GM12878 (cell line): Measurements from ENCODE around the gene TMEM35B. TPM values are rescaled to one million over a fixed set of nuclear protein-coding genes. Genes with fewer than 3 reads are reported as not detected.

Experiments used
- ATAC-seq: fragments of 200-7000 bp; cut with Tn5 transposase; 3 replicates; pipeline ENCODE4 v1.9.1; 2020; ENCODE audit warnings: mild to moderate bottlenecking, moderate library complexity
- Bru-seq: library from RNA; stranded (reverse); fragments of 400-500 nt; gene quantifications from one replicate; lab custom pipeline; 2021; lab: Mats Ljungman, UMichigan
- BruChase-seq, 2 experiments: library from RNA; stranded (reverse); fragments of 400-500 nt; gene quantifications; one replicate each; lab custom pipeline; 2021; lab: Mats Ljungman, UMichigan
- BruUV-seq: library from RNA; stranded (reverse); fragments of 400-500 nt; replicated peaks from 2 replicates; lab custom pipeline; 2021; lab: Mats Ljungman, UMichigan
- CTCF ChIA-PET: fragments of 300-600 bp; sonication (Branson Sonifier 250); formaldehyde crosslinking; extraction: SDS; loops from one replicate; lab custom pipeline; 2021; ENCODE audit warnings: inconsistent platforms; lab: Yijun Ruan, JAX
- POLR2A ChIA-PET: fragments of 350-600 bp; formaldehyde crosslinking; extraction: SDS; loops from one replicate; lab custom pipeline; 2021; ENCODE audit warnings: inconsistent platforms; lab: Charles Lee
- RAD21 ChIA-PET: fragments of 300-600 bp; sonication (Branson Sonifier 250); formaldehyde crosslinking; loops from one replicate; lab custom pipeline; 2023; ENCODE audit warnings: antibody characterized with exemption; ENCODE audit not compliant: unreplicated experiment; lab: Charles Lee
- SMC1A ChIA-PET: fragments of 300-600 bp; sonication (Branson Sonifier 250); formaldehyde crosslinking; loops from one replicate; lab custom pipeline; 2023; ENCODE audit not compliant: unreplicated experiment, uncharacterized antibody; lab: Charles Lee
- DNase-seq: peaks from one replicate; pipeline ENCODE4 v3.0.0-alpha.2; 2011; ENCODE audit warnings: low read depth, low spot score
- FAIRE-seq: peaks from 3 replicates; lab custom pipeline; 2011; peaks lifted over from hg19 to GRCh38; lab: Jason Lieb, UNC
- H2AFZ ChIP-seq: 2 replicates; pipeline ENCODE4 v1.6.0; 2011; ENCODE audit warnings: low read depth, low read length, control low read depth; ENCODE audit not compliant: control insufficient read depth
- H3K27ac ChIP-seq: 2 replicates; pipeline ENCODE4 v1.5.1; 2011; ENCODE audit warnings: control low read depth; ENCODE audit not compliant: control insufficient read depth, insufficient read depth
- H3K27me3 ChIP-seq, 2 experiments: replicated peaks in 1 of 2; 2 replicates each; pipeline versions ENCODE4 v1.6.0 to v1.6.1; 2011; ENCODE audit warnings: low read length in 1 of 2; ENCODE audit not compliant: control insufficient read depth in 2 of 2, insufficient read depth in 2 of 2
- H3K36me3 ChIP-seq, 2 experiments: 2 replicates each; pipeline ENCODE4 v1.5.1; 2011; ENCODE audit warnings: low read length in 1 of 2; ENCODE audit not compliant: control insufficient read depth in 2 of 2, insufficient read depth in 2 of 2
- H3K4me1 ChIP-seq: 2 replicates; pipeline ENCODE4 v1.6.1; 2011; ENCODE audit warnings: mild to moderate bottlenecking, low read length, moderate library complexity, mixed read lengths; ENCODE audit not compliant: control insufficient read depth, insufficient read depth
- H3K4me2 ChIP-seq: 2 replicates; pipeline ENCODE4 v1.6.0; 2011; ENCODE audit warnings: control low read depth; ENCODE audit not compliant: control insufficient read depth, insufficient read depth
- H3K4me3 ChIP-seq: fragments of 200-600 bp; sonication (generic); 2 replicates; pipeline ENCODE4 v1.5.1; 2016
- H3K79me2 ChIP-seq: 2 replicates; pipeline ENCODE4 v1.6.0; 2011; ENCODE audit warnings: low read length; ENCODE audit not compliant: control insufficient read depth, insufficient read depth
- H3K9ac ChIP-seq: 2 replicates; pipeline ENCODE4 v1.8.0; 2011; ENCODE audit warnings: low read length, control low read depth, mixed read lengths; ENCODE audit not compliant: control insufficient read depth, insufficient read depth
- H3K9me3 ChIP-seq: replicated peaks from 3 replicates; pipeline ENCODE4 v1.5.1; 2011; ENCODE audit warnings: mild to moderate bottlenecking, low read length; ENCODE audit not compliant: control insufficient read depth, insufficient read depth
- H4K20me1 ChIP-seq: 2 replicates; pipeline ENCODE4 v1.6.0; 2011; ENCODE audit not compliant: control insufficient read depth, insufficient read depth
- IRF4 ChIP-seq: IDR thresholded peaks from 2 replicates; pipeline ENCODE4 v1.6.1; 2011; ENCODE audit warnings: low read depth, low read length
- PAX5 ChIP-seq: IDR thresholded peaks from 2 replicates; pipeline ENCODE4 v1.6.1; 2011; ENCODE audit warnings: low read depth, low read length, borderline replicate concordance
- WGBS: methylation state at CpG from one replicate; pipeline ENCODE4 v1.1.6; 2016; ENCODE audit warnings: low lambda C conversion rate; ENCODE audit not compliant: insufficient replicate concordance, insufficient coverage; ENCODE audit errors: missing lambda C conversion rate; 5-methylcytosine and 5-hydroxymethylcytosine counted together
- in situ Hi-C: fragments of 300-500 bp; cut with MboI; formaldehyde crosslinking; loops from 9 replicates; pipeline ENCODE4 v1.14.3; 2018; ENCODE audit warnings: mixed read lengths
- intact Hi-C: fragments of 100-400 bp; cut with micrococcal nuclease; formaldehyde crosslinking; loops from one replicate; pipeline ENCODE4 v1.14.2; 2022; ENCODE audit not compliant: unreplicated experiment
- long read RNA-seq, 2 experiments: library from polyadenylated mRNA; unstranded; transcript quantifications; one replicate each; pipeline ENCODE4 v2.0.0, GENCODE V29; 2019 to 2020
- polyA minus RNA-seq, 3 experiments: library from RNA; depleted of rRNA, polyadenylated mRNA; stranded (reverse); fragments of >200 nt; gene quantifications; 2 replicates each; pipeline ENCODE4 v1.2.3, GENCODE V29; 2011
- polyA plus RNA-seq, 11 experiments: library from polyadenylated mRNA; depleted of rRNA in 4 of 11; unstranded in 6 of 11; stranded (reverse) in 5 of 11; fragments of >200 nt; fragmentation: Nextera tagmentation in 4 of 11; fragmentation: Illumina TruSeq in 1 of 11; extraction: Ambion mirVana in 4 of 11; extraction: Trizol in 1 of 11; gene quantifications; 1 replicate in 1 of 11; 2 replicates in 10 of 11; pipeline versions ENCODE4 v1.2.1 to v1.2.3, GENCODE V29; 2011 to 2016; ENCODE audit warnings: inconsistent platforms in 2 of 11, missing spikeins in 2 of 11, low read depth in 1 of 11
- total RNA-seq, 4 experiments: library from RNA; depleted of rRNA in 3 of 4; stranded (reverse); fragments of >200 nt in 3 of 4; fragmentation: Illumina TruSeq in 1 of 4; extraction: Trizol in 1 of 4; gene quantifications; 2 replicates each; pipeline versions ENCODE4 v1.2.1 to v1.2.3, GENCODE V29; 2013 to 2021
- TF ChIP-seq, protein P1 (sequence below): fragments of 450-650 bp; IDR thresholded peaks from 2 replicates; pipeline ENCODE4 v1.6.1; 2016; ENCODE audit warnings: mild to moderate bottlenecking, moderate library complexity, borderline replicate concordance
- TF ChIP-seq, protein P2 (sequence below): IDR thresholded peaks from 2 replicates; pipeline ENCODE4 v1.6.1; 2012; ENCODE audit warnings: mild to moderate bottlenecking, low read depth, low read length

The TMEM35B gene
- total RNA-seq (2013; cell fraction: nucleolus; rRNA removed): 22.4 and 26.1 TPM in 2 replicates
- total RNA-seq (2014; rRNA removed) (21.7 and 22.9 TPM in 2 replicates), total RNA-seq (2014; rRNA removed; fragmentation: Illumina TruSeq; extraction: Trizol) (14.1 and 14.8 TPM in 2 replicates), total RNA-seq (2021) (15.2 and 18.8 TPM in 2 replicates), polyA plus RNA-seq (2011; rRNA removed) (38.4 and 43.8 TPM in 2 replicates), polyA plus RNA-seq (2014; fragmentation: Illumina TruSeq; extraction: Trizol) (17.3 TPM in 2 replicates), polyA plus RNA-seq (2014; fragmentation: Nextera tagmentation; extraction: Ambion mirVana) (100 to 1,000 TPM; 118 to 138 TPM), polyA plus RNA-seq (2014; rRNA removed) (19.0 and 21.0 TPM in 2 replicates), polyA plus RNA-seq (2016; fragmentation: Nextera tagmentation; extraction: Ambion mirVana) (10 to 100 TPM; 66.6 to 71.0 TPM), polyA minus RNA-seq (2011; rRNA and poly(A)+ RNA removed) (24.8 and 28.9 TPM in 2 replicates), Bru-seq, nascent RNA (percentile 51 among the genes with signal in this experiment), BruChase-seq, experiment 1, labeled RNA remaining after a 6-hour chase (percentile 50 among the genes with signal in this experiment), BruChase-seq, experiment 2, labeled RNA remaining after a 2-hour chase (percentile 59 among the genes with signal in this experiment)
- 13.7 TPM for polyA plus RNA-seq (2011; ENCODE audit: low read depth)
- 34.4 and 38.3 TPM in 2 replicates for polyA plus RNA-seq (2011; cell fraction: cytosol; rRNA removed)
- 15.3 and 33.7 TPM in 2 replicates for polyA plus RNA-seq (2011; cell fraction: nucleus; rRNA removed)
- polyA plus RNA-seq (2012): 19.9 and 24.3 TPM in 2 replicates
- 4.4 and 5.2 TPM in 2 replicates for polyA minus RNA-seq (2011; cell fraction: cytosol; rRNA and poly(A)+ RNA removed)
- polyA minus RNA-seq (2011; cell fraction: nucleus; rRNA and poly(A)+ RNA removed): 7.5 and 9.5 TPM in 2 replicates
- long read RNA-seq, experiment 1, transcript TMEM35B-201 (3 exons, 922 nt): major isoform, 14 of 14 reads
- long read RNA-seq, experiment 1, partial matches to known transcripts: 0 of 14 reads
- long read RNA-seq, experiment 1, other reads (novel, unspliced or antisense): 0 of 14 reads
- long read RNA-seq, experiment 2, transcript TMEM35B-201 (3 exons, 922 nt): major isoform, 69 of 70 reads
- long read RNA-seq, experiment 2, partial matches to known transcripts: 1 of 70 reads
- long read RNA-seq, experiment 2, other reads (novel, unspliced or antisense): 0 of 70 reads

DNA sequence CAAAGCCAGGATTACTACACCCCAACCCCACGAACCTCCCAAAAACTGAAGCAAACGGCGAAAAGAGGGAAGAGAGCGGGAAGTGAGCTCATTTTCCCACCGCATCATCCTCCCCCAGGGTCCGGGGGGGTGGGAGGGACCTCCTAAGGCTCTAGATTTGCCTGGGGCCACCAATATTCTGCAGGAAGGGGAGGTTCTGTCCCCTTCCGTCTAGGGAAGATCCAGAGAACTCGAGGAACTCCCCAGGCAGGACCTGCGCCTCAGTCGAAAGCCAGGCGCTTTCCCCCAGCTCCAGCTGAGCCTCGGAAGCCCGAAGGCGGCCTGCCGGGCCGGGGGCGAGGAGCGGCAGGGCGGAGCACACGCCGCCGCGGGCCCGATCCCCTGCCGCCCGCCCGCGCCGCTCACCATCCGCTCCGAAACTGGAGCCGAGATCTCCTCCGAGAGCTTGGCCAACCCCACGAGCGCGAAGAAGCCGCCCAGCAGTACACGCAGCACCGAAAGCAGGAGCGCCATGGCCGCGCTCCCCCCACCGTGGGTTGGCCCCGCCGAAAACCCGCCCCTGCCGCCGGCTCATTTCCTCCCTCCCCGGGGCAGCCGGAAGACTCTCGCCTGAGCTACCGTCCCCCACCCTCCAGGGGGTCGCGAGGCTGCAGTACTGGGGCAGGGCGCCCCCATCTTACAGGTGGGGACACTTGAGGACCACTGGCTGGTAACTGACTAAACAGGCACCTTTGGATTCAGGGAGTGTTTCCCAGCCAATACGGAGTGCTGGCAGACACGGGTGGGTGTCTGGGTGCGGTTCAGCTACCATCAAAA, at the start of gene TMEM35B:
TMEM35B (minus strand) TSS at position 555 of the 816 bp plus-strand sequence; CDS start at position 513, 42 bp downstream.
- no TSS peak for BruUV-seq
- TF ChIP-seq, protein P1, sequence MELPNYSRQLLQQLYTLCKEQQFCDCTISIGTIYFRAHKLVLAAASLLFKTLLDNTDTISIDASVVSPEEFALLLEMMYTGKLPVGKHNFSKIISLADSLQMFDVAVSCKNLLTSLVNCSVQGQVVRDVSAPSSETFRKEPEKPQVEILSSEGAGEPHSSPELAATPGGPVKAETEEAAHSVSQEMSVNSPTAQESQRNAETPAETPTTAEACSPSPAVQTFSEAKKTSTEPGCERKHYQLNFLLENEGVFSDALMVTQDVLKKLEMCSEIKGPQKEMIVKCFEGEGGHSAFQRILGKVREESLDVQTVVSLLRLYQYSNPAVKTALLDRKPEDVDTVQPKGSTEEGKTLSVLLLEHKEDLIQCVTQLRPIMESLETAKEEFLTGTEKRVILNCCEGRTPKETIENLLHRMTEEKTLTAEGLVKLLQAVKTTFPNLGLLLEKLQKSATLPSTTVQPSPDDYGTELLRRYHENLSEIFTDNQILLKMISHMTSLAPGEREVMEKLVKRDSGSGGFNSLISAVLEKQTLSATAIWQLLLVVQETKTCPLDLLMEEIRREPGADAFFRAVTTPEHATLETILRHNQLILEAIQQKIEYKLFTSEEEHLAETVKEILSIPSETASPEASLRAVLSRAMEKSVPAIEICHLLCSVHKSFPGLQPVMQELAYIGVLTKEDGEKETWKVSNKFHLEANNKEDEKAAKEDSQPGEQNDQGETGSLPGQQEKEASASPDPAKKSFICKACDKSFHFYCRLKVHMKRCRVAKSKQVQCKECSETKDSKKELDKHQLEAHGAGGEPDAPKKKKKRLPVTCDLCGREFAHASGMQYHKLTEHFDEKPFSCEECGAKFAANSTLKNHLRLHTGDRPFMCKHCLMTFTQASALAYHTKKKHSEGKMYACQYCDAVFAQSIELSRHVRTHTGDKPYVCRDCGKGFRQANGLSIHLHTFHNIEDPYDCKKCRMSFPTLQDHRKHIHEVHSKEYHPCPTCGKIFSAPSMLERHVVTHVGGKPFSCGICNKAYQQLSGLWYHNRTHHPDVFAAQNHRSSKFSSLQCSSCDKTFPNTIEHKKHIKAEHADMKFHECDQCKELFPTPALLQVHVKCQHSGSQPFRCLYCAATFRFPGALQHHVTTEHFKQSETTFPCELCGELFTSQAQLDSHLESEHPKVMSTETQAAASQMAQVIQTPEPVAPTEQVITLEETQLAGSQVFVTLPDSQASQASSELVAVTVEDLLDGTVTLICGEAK: peak; percentile 42; the same call in 1 of the 2 replicates
- TF ChIP-seq, protein P2, sequence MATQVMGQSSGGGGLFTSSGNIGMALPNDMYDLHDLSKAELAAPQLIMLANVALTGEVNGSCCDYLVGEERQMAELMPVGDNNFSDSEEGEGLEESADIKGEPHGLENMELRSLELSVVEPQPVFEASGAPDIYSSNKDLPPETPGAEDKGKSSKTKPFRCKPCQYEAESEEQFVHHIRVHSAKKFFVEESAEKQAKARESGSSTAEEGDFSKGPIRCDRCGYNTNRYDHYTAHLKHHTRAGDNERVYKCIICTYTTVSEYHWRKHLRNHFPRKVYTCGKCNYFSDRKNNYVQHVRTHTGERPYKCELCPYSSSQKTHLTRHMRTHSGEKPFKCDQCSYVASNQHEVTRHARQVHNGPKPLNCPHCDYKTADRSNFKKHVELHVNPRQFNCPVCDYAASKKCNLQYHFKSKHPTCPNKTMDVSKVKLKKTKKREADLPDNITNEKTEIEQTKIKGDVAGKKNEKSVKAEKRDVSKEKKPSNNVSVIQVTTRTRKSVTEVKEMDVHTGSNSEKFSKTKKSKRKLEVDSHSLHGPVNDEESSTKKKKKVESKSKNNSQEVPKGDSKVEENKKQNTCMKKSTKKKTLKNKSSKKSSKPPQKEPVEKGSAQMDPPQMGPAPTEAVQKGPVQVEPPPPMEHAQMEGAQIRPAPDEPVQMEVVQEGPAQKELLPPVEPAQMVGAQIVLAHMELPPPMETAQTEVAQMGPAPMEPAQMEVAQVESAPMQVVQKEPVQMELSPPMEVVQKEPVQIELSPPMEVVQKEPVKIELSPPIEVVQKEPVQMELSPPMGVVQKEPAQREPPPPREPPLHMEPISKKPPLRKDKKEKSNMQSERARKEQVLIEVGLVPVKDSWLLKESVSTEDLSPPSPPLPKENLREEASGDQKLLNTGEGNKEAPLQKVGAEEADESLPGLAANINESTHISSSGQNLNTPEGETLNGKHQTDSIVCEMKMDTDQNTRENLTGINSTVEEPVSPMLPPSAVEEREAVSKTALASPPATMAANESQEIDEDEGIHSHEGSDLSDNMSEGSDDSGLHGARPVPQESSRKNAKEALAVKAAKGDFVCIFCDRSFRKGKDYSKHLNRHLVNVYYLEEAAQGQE: no peak
- TF ChIP-seq IRF4 (no peak), PAX5 (no peak)

More for the DNA sequence above, at the start of gene TMEM35B:
- intact Hi-C loops (loop anchor here (2.0 to 10.0 kb wide), 2 partner anchors 46 to 200 kb away; partner anchors contain the start of gene ZMYM6), in situ Hi-C loops (no loop called here)
- DNase-seq (no peak), ATAC-seq (peak; percentile 92), FAIRE-seq (no peak)
- no peaks in the 10 kb centered on the region for H3K9me3 ChIP-seq
- ChIA-PET RAD21 (interaction anchor here (0.8 to 2.6 kb wide), 4 partner anchors 32 to 94 kb away, joined by 3 to 12 read pairs (median 6); partner anchors contain the start of genes ZMYM1 and ZMYM6), CTCF (interaction anchor here (1.2 to 4.0 kb wide), 9 partner anchors 37 to 217 kb away, joined by 3 to 26 read pairs (median 4); partner anchors contain the start of genes SMIM12 and ZMYM6), POLR2A (interaction anchor here (0.8 to 3.2 kb wide), 14 partner anchors 10 to 1466 kb away, joined by 3 to 17 read pairs (median 4); partner anchors contain the start of genes SFPQ, SMIM12 and ZMYM1), SMC1A (interaction anchor here (0.6 to 6.0 kb wide), 9 partner anchors 9 to 596 kb away, joined by 3 to 30 read pairs (median 3); partner anchors contain the start of gene ZMYM6)
- under 1% methylated on average over 51 of the region's 58 CpGs for WGBS
- H3K4me2 ChIP-seq: peak within 1 kb of the TSS; percentile 64
- H3K79me2 ChIP-seq: peaks cover 23% of the 10 kb centered on the region
- H3K27ac ChIP-seq: peak within 1 kb of the TSS; percentile 88
- H2AFZ ChIP-seq: peak within 1 kb of the TSS; percentile 97
- H3K4me3 ChIP-seq: peak within 1 kb of the TSS; percentile 97
- H4K20me1 ChIP-seq: no peaks in the 10 kb centered on the region
- peaks cover 9% of the 10 kb centered on the region for H3K4me1 ChIP-seq
- no peaks in the 10 kb centered on the region for H3K36me3 ChIP-seq
- no peaks in the 10 kb centered on the region for H3K27me3 ChIP-seq
- H3K9ac ChIP-seq: peak within 1 kb of the TSS; percentile 93
